Vagina (tissue), 2 donors: Measurements from ENCODE around the gene PDXP.

ENCODE experiments used
- CTCF ChIP-seq, 3 experiments: fragments of 450-650 bp in 2 of 3; fragments of 200-600 bp in 1 of 3; sonication (generic) in 1 of 3; IDR thresholded peaks; one replicate each; pipeline ENCODE4 v1.5.1; 2017 to 2019; ENCODE audit warnings: antibody characterized with exemption in 3 of 3, mild to moderate bottlenecking in 2 of 3, moderate library complexity in 2 of 3
- POLR2A ChIP-seq, 2 donors: fragments of 450-650 bp; IDR thresholded peaks; one replicate each; pipeline ENCODE4 v1.6.1; 2017; ENCODE audit warnings: antibody characterized with exemption in 2 of 2, mild to moderate bottlenecking in 2 of 2, moderate library complexity in 2 of 2
- POLR2AphosphoS5 ChIP-seq, 2 donors: sonication (generic); formaldehyde crosslinking; IDR thresholded peaks; one replicate each; pipeline ENCODE4 v1.9.0; 2017; ENCODE audit warnings: antibody characterized with exemption in 2 of 2, mild to moderate bottlenecking in 2 of 2, low read depth in 1 of 2; ENCODE audit not compliant: insufficient read depth in 1 of 2

- TF ChIP-seq CTCF (IDR thresholded peaks at IDR 0.05) (no peak), POLR2AphosphoS5 (IDR thresholded peaks at IDR 0.05; ENCODE audit: insufficient read depth in 1 of 2, low read depth in 1 of 2) (no peak), POLR2A (IDR thresholded peaks at IDR 0.05) (no peak)
Measured at GRCh38 chr22:37650463-37651136, 7.9 kb upstream of the PDXP start.
